Placental epithelial cell (primary cell): Measurements from ENCODE around the gene KMT2E. TPM values are rescaled to one million over a fixed set of nuclear protein-coding genes. Genes with fewer than 3 reads are reported as not detected.

Source experiments
- total RNA-seq: library from RNA; depleted of rRNA; stranded (reverse); fragments of >200 nt; gene quantifications from 2 replicates; pipeline ENCODE4 v1.2.3, GENCODE V29; 2012

KMT2E gene, protein sequence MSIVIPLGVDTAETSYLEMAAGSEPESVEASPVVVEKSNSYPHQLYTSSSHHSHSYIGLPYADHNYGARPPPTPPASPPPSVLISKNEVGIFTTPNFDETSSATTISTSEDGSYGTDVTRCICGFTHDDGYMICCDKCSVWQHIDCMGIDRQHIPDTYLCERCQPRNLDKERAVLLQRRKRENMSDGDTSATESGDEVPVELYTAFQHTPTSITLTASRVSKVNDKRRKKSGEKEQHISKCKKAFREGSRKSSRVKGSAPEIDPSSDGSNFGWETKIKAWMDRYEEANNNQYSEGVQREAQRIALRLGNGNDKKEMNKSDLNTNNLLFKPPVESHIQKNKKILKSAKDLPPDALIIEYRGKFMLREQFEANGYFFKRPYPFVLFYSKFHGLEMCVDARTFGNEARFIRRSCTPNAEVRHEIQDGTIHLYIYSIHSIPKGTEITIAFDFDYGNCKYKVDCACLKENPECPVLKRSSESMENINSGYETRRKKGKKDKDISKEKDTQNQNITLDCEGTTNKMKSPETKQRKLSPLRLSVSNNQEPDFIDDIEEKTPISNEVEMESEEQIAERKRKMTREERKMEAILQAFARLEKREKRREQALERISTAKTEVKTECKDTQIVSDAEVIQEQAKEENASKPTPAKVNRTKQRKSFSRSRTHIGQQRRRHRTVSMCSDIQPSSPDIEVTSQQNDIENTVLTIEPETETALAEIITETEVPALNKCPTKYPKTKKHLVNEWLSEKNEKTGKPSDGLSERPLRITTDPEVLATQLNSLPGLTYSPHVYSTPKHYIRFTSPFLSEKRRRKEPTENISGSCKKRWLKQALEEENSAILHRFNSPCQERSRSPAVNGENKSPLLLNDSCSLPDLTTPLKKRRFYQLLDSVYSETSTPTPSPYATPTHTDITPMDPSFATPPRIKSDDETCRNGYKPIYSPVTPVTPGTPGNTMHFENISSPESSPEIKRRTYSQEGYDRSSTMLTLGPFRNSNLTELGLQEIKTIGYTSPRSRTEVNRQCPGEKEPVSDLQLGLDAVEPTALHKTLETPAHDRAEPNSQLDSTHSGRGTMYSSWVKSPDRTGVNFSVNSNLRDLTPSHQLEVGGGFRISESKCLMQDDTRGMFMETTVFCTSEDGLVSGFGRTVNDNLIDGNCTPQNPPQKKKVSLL (N-terminal part only)
- 77.3 and 98.9 TPM in 2 replicates for total RNA-seq

GRCh38 chr7:105013816-105014692 lies at the start of gene KMT2E:
Gene KMT2E, plus strand, starts transcription at chr7:105014205. Its CDS starts 26,748 bp downstream, at chr7:105040953.

